OCI-LY7 (cell line): ENCODE results near the gene NAMPT. TPM values are rescaled to one million over a fixed set of nuclear protein-coding genes. Genes with fewer than 3 reads are reported as not detected.

Experiments
- BruUV-seq: library from RNA; stranded (reverse); fragments of 400-500 nt; replicated peaks from 2 replicates; lab custom pipeline; 2021; lab: Mats Ljungman, UMichigan
- CTCF ChIA-PET: fragments of 300-600 bp; sonication (Branson Sonifier 250); formaldehyde crosslinking; loops from one replicate; lab custom pipeline; 2022; ENCODE audit warnings: antibody characterized with exemption; ENCODE audit not compliant: unreplicated experiment; lab: Charles Lee
- POLR2A ChIA-PET: fragments of 300-600 bp; sonication (Branson Sonifier 250); formaldehyde crosslinking; loops from one replicate; lab custom pipeline; 2022; ENCODE audit warnings: antibody characterized with exemption; lab: Charles Lee
- DNase-seq: peaks from one replicate; pipeline ENCODE4 v3.0.0-alpha.2; 2015; ENCODE audit warnings: low spot score
- H2AFZ ChIP-seq: fragments of 200-600 bp; sonication (generic), shearing (Covaris generic); 2 replicates; pipeline ENCODE4 v1.6.1; 2014; ENCODE audit warnings: mild to moderate bottlenecking, antibody characterized with exemption, low read length, moderate library complexity
- H3K27ac ChIP-seq: fragments of 200-600 bp; sonication (generic); 2 replicates; pipeline ENCODE4 v1.5.1; 2014; ENCODE audit warnings: mixed run types, low read depth, mild to moderate bottlenecking, moderate library complexity, low read length, inconsistent platforms; ENCODE audit not compliant: poor library complexity, severe bottlenecking
- H3K36me3 ChIP-seq: fragments of 200-600 bp; sonication (generic); 2 replicates; pipeline ENCODE4 v1.6.1; 2014; ENCODE audit warnings: mild to moderate bottlenecking, antibody characterized with exemption, low read length, moderate library complexity, mixed read lengths; ENCODE audit not compliant: insufficient read depth
- H3K4me1 ChIP-seq: fragments of 200-600 bp; sonication (generic); 2 replicates; pipeline ENCODE4 v1.5.1; 2014; ENCODE audit warnings: mild to moderate bottlenecking, low read length; ENCODE audit not compliant: insufficient read depth, poor library complexity, severe bottlenecking
- H3K4me2 ChIP-seq: fragments of 200-600 bp; sonication (generic); 2 replicates; pipeline ENCODE4 v1.6.1; 2014; ENCODE audit warnings: mild to moderate bottlenecking, low read length
- H3K4me3 ChIP-seq: fragments of 200-600 bp; sonication (generic); 2 replicates; pipeline ENCODE4 v1.5.1; 2014; ENCODE audit warnings: mild to moderate bottlenecking, low read depth, low read length; ENCODE audit not compliant: poor library complexity, severe bottlenecking
- H3K79me2 ChIP-seq: fragments of 200-600 bp; sonication (generic); 2 replicates; pipeline ENCODE4 v1.6.1; 2016; ENCODE audit warnings: low read depth, mild to moderate bottlenecking, low read length, moderate library complexity, mixed read lengths; ENCODE audit not compliant: insufficient read depth
- H3K9me2 ChIP-seq: fragments of 200-600 bp; sonication (generic); 2 replicates; pipeline ENCODE4 v1.6.1; 2016; ENCODE audit warnings: mild to moderate bottlenecking, low read length, mixed read lengths; ENCODE audit not compliant: insufficient read depth
- H3K9me3 ChIP-seq: fragments of 200-600 bp; sonication (generic); 2 replicates; pipeline ENCODE4 v1.6.1; 2014; ENCODE audit warnings: mild to moderate bottlenecking, mixed run types, low read length, mixed read lengths
- H4K20me1 ChIP-seq: fragments of 200-600 bp; sonication (generic); 2 replicates; pipeline ENCODE4 v1.6.1; 2014; ENCODE audit warnings: mild to moderate bottlenecking, antibody characterized with exemption, low read length, moderate library complexity, mixed read lengths; ENCODE audit not compliant: insufficient read depth
- EZH2phosphoT487 ChIP-seq: fragments of 200-600 bp; sonication (generic); IDR thresholded peaks from 2 replicates; pipeline ENCODE4 v1.6.1; 2018; ENCODE audit warnings: low read depth, borderline replicate concordance, mild to moderate bottlenecking, mixed run types, antibody characterized with exemption, low read length, moderate library complexity, mixed read lengths
- intact Hi-C: fragments of 100-400 bp; cut with micrococcal nuclease; formaldehyde crosslinking; loops from one replicate; pipeline ENCODE4 v1.10.0; 2022; ENCODE audit not compliant: unreplicated experiment
- total RNA-seq, 2 experiments: library from RNA; depleted of rRNA in 1 of 2; stranded (reverse); fragments of >200 nt in 1 of 2; shearing (Covaris generic) in 1 of 2; gene quantifications; 2 replicates each; pipeline ENCODE4 v1.2.3, GENCODE V29; 2014 to 2022
- TF ChIP-seq, protein P1 (sequence below): fragments of 200-600 bp; sonication (generic); conservative IDR thresholded peaks from 2 replicates; pipeline ENCODE4 v1.5.1; 2014; ENCODE audit warnings: mild to moderate bottlenecking, antibody characterized with exemption, low read length, moderate library complexity, mixed read lengths

NAMPT gene
- total RNA-seq, 2 experiments from 2014 or later, result 20.7 to 82.2 TPM

- ChIA-PET POLR2A (no interaction called here), CTCF (no interaction called here)
- H3K9me3 ChIP-seq, result no peaks in the 10 kb centered on the region
- H3K27ac ChIP-seq, result no peak overlapping the region
- peaks cover 69% of the 10 kb centered on the region for H3K36me3 ChIP-seq
- TF ChIP-seq, protein P1, sequence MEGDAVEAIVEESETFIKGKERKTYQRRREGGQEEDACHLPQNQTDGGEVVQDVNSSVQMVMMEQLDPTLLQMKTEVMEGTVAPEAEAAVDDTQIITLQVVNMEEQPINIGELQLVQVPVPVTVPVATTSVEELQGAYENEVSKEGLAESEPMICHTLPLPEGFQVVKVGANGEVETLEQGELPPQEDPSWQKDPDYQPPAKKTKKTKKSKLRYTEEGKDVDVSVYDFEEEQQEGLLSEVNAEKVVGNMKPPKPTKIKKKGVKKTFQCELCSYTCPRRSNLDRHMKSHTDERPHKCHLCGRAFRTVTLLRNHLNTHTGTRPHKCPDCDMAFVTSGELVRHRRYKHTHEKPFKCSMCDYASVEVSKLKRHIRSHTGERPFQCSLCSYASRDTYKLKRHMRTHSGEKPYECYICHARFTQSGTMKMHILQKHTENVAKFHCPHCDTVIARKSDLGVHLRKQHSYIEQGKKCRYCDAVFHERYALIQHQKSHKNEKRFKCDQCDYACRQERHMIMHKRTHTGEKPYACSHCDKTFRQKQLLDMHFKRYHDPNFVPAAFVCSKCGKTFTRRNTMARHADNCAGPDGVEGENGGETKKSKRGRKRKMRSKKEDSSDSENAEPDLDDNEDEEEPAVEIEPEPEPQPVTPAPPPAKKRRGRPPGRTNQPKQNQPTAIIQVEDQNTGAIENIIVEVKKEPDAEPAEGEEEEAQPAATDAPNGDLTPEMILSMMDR, result no peak
- no peak for TF ChIP-seq EZH2phosphoT487
- peaks cover 8% of the 10 kb centered on the region for H3K4me1 ChIP-seq
- no TSS peak for BruUV-seq
- H3K4me2 ChIP-seq, result no peak overlapping the region
- DNase-seq, result no peak
- peaks cover 32% of the 10 kb centered on the region for H3K79me2 ChIP-seq
- no peak overlapping the region for H3K4me3 ChIP-seq
- H3K9me2 ChIP-seq, result no peaks in the 10 kb centered on the region
- H2AFZ ChIP-seq, result no peak overlapping the region
- intact Hi-C loops, result no loop called here
- 0 out of 2 replicates have a peak, but pooled peaks cover 13% of the 10 kb centered on the region for H4K20me1 ChIP-seq
These were observed 8.3 kb downstream of the NAMPT start for GRCh38 chr7:106276513-106276912.

DNA sequence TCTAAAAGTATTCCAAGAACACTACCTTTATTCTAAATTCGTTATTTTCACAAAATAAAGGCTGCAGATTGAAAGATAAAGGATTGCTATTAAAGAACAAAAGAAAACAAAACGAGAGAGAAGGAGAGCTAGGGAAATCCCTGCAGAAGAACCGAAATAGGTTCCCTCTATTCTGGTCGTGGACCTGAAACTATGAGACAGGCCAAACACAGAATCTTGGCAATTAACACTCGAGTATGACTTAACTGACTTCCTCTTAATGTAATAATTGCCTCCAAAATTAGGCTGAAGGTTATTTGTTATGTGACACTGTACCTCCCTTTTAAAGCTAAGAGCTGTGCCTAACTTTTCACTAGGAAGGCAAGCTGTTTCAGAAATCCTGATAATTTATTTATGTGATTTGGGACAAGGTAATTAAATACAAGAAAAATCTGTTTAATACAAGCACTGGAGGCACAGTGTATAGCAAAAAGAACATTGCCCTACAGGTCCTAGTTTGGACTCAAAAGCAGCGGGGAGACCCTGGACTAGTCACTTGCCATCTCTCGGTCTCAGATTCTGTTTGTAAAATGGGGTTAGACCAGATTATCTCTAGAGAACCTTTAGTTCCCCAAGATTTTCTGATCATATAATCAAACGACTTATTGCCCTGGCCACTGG is 11.6 kb downstream of the NAMPT start:
- Histone ChIP-seq H3K79me2 (peaks cover under 1% of the 10 kb centered on the region; the same call in 1 of the 2 replicates), H3K36me3 (peaks cover 98% of the 10 kb centered on the region), H3K4me1 (no peaks in the 10 kb centered on the region), H3K9me3 (no peaks in the 10 kb centered on the region), H3K4me3 (no peak overlapping the region), H2AFZ (no peak overlapping the region), H3K9me2 (no peaks in the 10 kb centered on the region), H3K4me2 (no peak overlapping the region), H4K20me1 (no peaks in the 10 kb centered on the region), H3K27ac (no peak overlapping the region)
- intact Hi-C loops, result no loop called here
- ChIA-PET POLR2A (interaction anchor here (0.6 to 1.7 kb wide), 7 partner anchors 10 to 398 kb away, joined by 3 to 8 read pairs (median 3); partner anchors contain the start of gene NAMPT), CTCF (no interaction called here)
- TF ChIP-seq EZH2phosphoT487, result no peak
- TF ChIP-seq, protein P1, result no peak
- DNase-seq, result no peak
- no TSS peak for BruUV-seq
